ENCODE results near the gene PRKAR1B.

- no peak for TF ChIP-seq CTCF (IDR thresholded peaks at IDR 0.05 in 8 of 11, conservative IDR thresholded peaks at IDR 0.05 in 3 of 11)
- no peak for TF ChIP-seq POLR2AphosphoS5 (IDR thresholded peaks at IDR 0.05)
Observed at GRCh38 chr7:620885-621284, 106.2 kb downstream of the PRKAR1B start.
